NCI-H2196 (cell line): ENCODE data around the gene SPNS2.

Experiments used
- DNase-seq: peaks from one replicate; lab custom pipeline; 2025; ENCODE audit not compliant: unreplicated experiment; lab: John Stamatoyannopoulos, UW

Gene SPNS2

GRCh38 chr17:4548721-4549531, 50.2 kb downstream of the SPNS2 start:
- DNase-seq, result peak; percentile 54

- DNase-seq, result no peak
These were observed 51.3 kb downstream of the SPNS2 start for GRCh38 chr17:4549781-4550533.

GRCh38 chr17:4550534-4551039, 51.9 kb downstream of the SPNS2 start:
- DNase-seq, result no peak

- no peak for DNase-seq
These were observed 52.5 kb downstream of the SPNS2 start for GRCh38 chr17:4551141-4551540.

GRCh38 chr17:4551796-4552525, 53.3 kb downstream of the SPNS2 start:
- DNase-seq, result no peak

- no peak for DNase-seq
These were observed 55.0 kb downstream of the SPNS2 start for GRCh38 chr17:4553669-4554068.

- no peak for DNase-seq
These were observed 55.8 kb downstream of the SPNS2 start for GRCh38 chr17:4554441-4554996.

GRCh38 chr17:4554997-4555799, 56.5 kb downstream of the SPNS2 start, which contains the start of gene MYBBP1A:
Gene MYBBP1A (minus strand): TSS chr17:4555384. CDS start chr17:4555324, 60 bp downstream.
- DNase-seq, result peak; percentile 91

GRCh38 chr17:4555873-4556759, 57.4 kb downstream of the SPNS2 start:
- no peak for DNase-seq

GRCh38 chr17:4556996-4557395, 58.3 kb downstream of the SPNS2 start:
- DNase-seq, result no peak

- DNase-seq, result no peak
These were observed 59.1 kb downstream of the SPNS2 start for GRCh38 chr17:4557626-4558346.

- no peak for DNase-seq
These were observed 59.8 kb downstream of the SPNS2 start for GRCh38 chr17:4558347-4558971.

GRCh38 chr17:4559139-4559791, 60.6 kb downstream of the SPNS2 start:
- DNase-seq, result no peak

- DNase-seq, result no peak
These were observed 61.3 kb downstream of the SPNS2 start for GRCh38 chr17:4559966-4560365.

GRCh38 chr17:4560421-4560820, 61.7 kb downstream of the SPNS2 start, which contains the start of gene GGT6:
Gene GGT6 (minus strand): TSS chr17:4560577. CDS start chr17:4560521, 56 bp downstream.
- DNase-seq, result no peak

- DNase-seq, result no peak
These were observed 62.2 kb downstream of the SPNS2 start for GRCh38 chr17:4560837-4561256.
